Natural killer cell (primary cell): ENCODE data around the gene CDH23. TPM values are rescaled to one million over a fixed set of nuclear protein-coding genes. Genes with fewer than 3 reads are reported as not detected.

Source experiments
- ATAC-seq, 3 donors: fragments of 150-1000 bp in 2 of 3; fragments of 200-7000 bp in 1 of 3; cut with Tn5 transposase; 1 replicate in 1 of 3; 2 replicates in 2 of 3; pipeline ENCODE4 v1.10.0; 2021; ENCODE audit warnings: mild to moderate bottlenecking in 2 of 3, moderate library complexity in 2 of 3
- DNase-seq, 2 donors: peaks; one replicate each; pipeline versions ENCODE4 v3.0.0 to v3.0.0-alpha.2; 2013 to 2021; ENCODE audit warnings: mixed read lengths in 1 of 2
- H3K27ac ChIP-seq: one replicate; pipeline ENCODE4 v1.5.1; 2013; ENCODE audit warnings: mild to moderate bottlenecking, low read length
- H3K27me3 ChIP-seq: one replicate; pipeline ENCODE4 v1.6.1; 2013; ENCODE audit warnings: low read length; ENCODE audit not compliant: control insufficient read depth, insufficient read depth
- H3K36me3 ChIP-seq: one replicate; pipeline ENCODE4 v1.6.1; 2013; ENCODE audit warnings: low read length; ENCODE audit not compliant: control insufficient read depth, insufficient read depth
- H3K4me1 ChIP-seq: one replicate; pipeline ENCODE4 v1.6.1; 2013; ENCODE audit warnings: low read length; ENCODE audit not compliant: control insufficient read depth, insufficient read depth
- H3K4me3 ChIP-seq: one replicate; pipeline ENCODE4 v1.5.1; 2013; ENCODE audit warnings: low read length
- H3K9me3 ChIP-seq: one replicate; pipeline ENCODE4 v1.6.1; 2013; ENCODE audit warnings: low read length; ENCODE audit not compliant: control insufficient read depth, insufficient read depth
- H3K27ac Mint-ChIP-seq, 2 donors: one replicate each; pipeline ENCODE4 v1.8.0; 2022; ENCODE audit warnings: mild to moderate bottlenecking in 2 of 2, mixed read lengths in 2 of 2, moderate library complexity in 1 of 2
- H3K27me3 Mint-ChIP-seq, 2 donors: one replicate each; pipeline ENCODE4 v1.8.0; 2022; ENCODE audit warnings: low read depth in 2 of 2, mixed read lengths in 2 of 2
- H3K36me3 Mint-ChIP-seq: one replicate; pipeline ENCODE4 v1.8.0; 2022; ENCODE audit warnings: mixed read lengths
- H3K4me1 Mint-ChIP-seq, 2 donors: one replicate each; pipeline ENCODE4 v1.8.0; 2022; ENCODE audit warnings: mixed read lengths in 2 of 2
- H3K4me3 Mint-ChIP-seq: one replicate; pipeline ENCODE4 v1.8.0; 2022; ENCODE audit warnings: mild to moderate bottlenecking, moderate library complexity, mixed read lengths
- H3K9me3 Mint-ChIP-seq, 2 donors: one replicate each; pipeline ENCODE4 v1.8.0; 2022; ENCODE audit warnings: mixed read lengths in 2 of 2
- CTCF ChIP-seq: fragments of 200-600 bp; IDR thresholded peaks from one replicate; pipeline ENCODE4 v1.8.0; 2022; ENCODE audit warnings: antibody characterized with exemption
- WGBS: methylation state at CpG from one replicate; pipeline ENCODE4 v1.1.7; 2013; ENCODE audit warnings: missing lambda C conversion rate; ENCODE audit not compliant: insufficient coverage; 5-methylcytosine and 5-hydroxymethylcytosine counted together
- intact Hi-C: fragments of 100-400 bp; cut with micrococcal nuclease; formaldehyde crosslinking; loops from one replicate; pipeline ENCODE4 v1.14.2; 2022
- total RNA-seq, 4 donors: library from RNA; stranded (reverse); fragments of 120-200 nt in 1 of 4; gene quantifications; one replicate each; pipeline versions ENCODE4 v1.2.3 to v1.2.4, GENCODE V29; 2013 to 2022

The CDH23 gene
- total RNA-seq, 3 donors from 2014 or later (not counting 1 experiment from before 2014, with no cell fraction given) = 1.2 to 6.0 (median 4.3) TPM

- no peaks in the 10 kb centered on the region for H3K4me1 Mint-ChIP-seq
- Histone ChIP-seq H3K27me3 (no peaks in the 10 kb centered on the region), H3K4me3 (no peak overlapping the region), H3K4me1 (no peaks in the 10 kb centered on the region), H3K36me3 (no peaks in the 10 kb centered on the region), H3K9me3 (no peaks in the 10 kb centered on the region), H3K27ac (no peak overlapping the region)
- H3K27ac Mint-ChIP-seq = no peak overlapping the region
- no peak overlapping the region for H3K4me3 Mint-ChIP-seq
- ATAC-seq = no peak
- peaks cover 0 to 20% of the 10 kb centered on the region in 2 donors for H3K27me3 Mint-ChIP-seq
- no peaks in the 10 kb centered on the region for H3K36me3 Mint-ChIP-seq
- no peaks in the 10 kb centered on the region for H3K9me3 Mint-ChIP-seq
- intact Hi-C loops = no loop called here
- 83% methylated on average over 9 of the region's 9 CpGs for WGBS
- DNase-seq = no peak
- TF ChIP-seq CTCF = no peak
Measured at GRCh38 chr10:71424496-71425194, 27.9 kb downstream of the CDH23 start.

- intact Hi-C loops = no loop called here
- Mint-ChIP-seq H3K27ac (no peak overlapping the region), H3K36me3 (no peaks in the 10 kb centered on the region), H3K4me3 (no peak overlapping the region), H3K4me1 (no peaks in the 10 kb centered on the region), H3K27me3 (peaks cover 0 to 23% of the 10 kb centered on the region in 2 donors), H3K9me3 (no peaks in the 10 kb centered on the region)
- WGBS = 86% methylated on average over 6 of the region's 6 CpGs
- Histone ChIP-seq H3K27ac (no peak overlapping the region), H3K4me3 (no peak overlapping the region), H3K4me1 (no peaks in the 10 kb centered on the region), H3K36me3 (no peaks in the 10 kb centered on the region), H3K27me3 (no peaks in the 10 kb centered on the region), H3K9me3 (no peaks in the 10 kb centered on the region)
- no peak for DNase-seq
- no peak for ATAC-seq
- no peak for TF ChIP-seq CTCF
Measured at GRCh38 chr10:71426058-71426605, 29.4 kb downstream of the CDH23 start.

GRCh38 chr10:71427246-71427645 lies 30.5 kb downstream of the CDH23 start:
- Mint-ChIP-seq H3K4me1 (no peaks in the 10 kb centered on the region), H3K9me3 (no peaks in the 10 kb centered on the region), H3K36me3 (no peaks in the 10 kb centered on the region), H3K27me3 (peaks cover 0 to 23% of the 10 kb centered on the region in 2 donors), H3K4me3 (no peak overlapping the region), H3K27ac (no peak overlapping the region)
- Histone ChIP-seq H3K9me3 (no peaks in the 10 kb centered on the region), H3K4me1 (no peaks in the 10 kb centered on the region), H3K27me3 (no peaks in the 10 kb centered on the region), H3K4me3 (no peak overlapping the region), H3K36me3 (no peaks in the 10 kb centered on the region), H3K27ac (no peak overlapping the region)
- intact Hi-C loops = no loop called here
- ATAC-seq (no peak), DNase-seq (no peak)
- 88% methylated on average over 5 of the region's 5 CpGs for WGBS
- TF ChIP-seq CTCF = no peak

- no peak for ATAC-seq
- H3K9me3 ChIP-seq = no peaks in the 10 kb centered on the region
- Mint-ChIP-seq H3K36me3 (no peaks in the 10 kb centered on the region), H3K4me1 (peaks cover 5 to 11% of the 10 kb centered on the region in 2 donors), H3K9me3 (no peaks in the 10 kb centered on the region), H3K4me3 (no peak overlapping the region), H3K27ac (no peak overlapping the region), H3K27me3 (peaks cover 5 to 19% of the 10 kb centered on the region in 2 donors)
- peaks cover 9% of the 10 kb centered on the region for H3K4me1 ChIP-seq
- no peak overlapping the region for H3K4me3 ChIP-seq
- H3K36me3 ChIP-seq = no peaks in the 10 kb centered on the region
- intact Hi-C loops = no loop called here
- H3K27ac ChIP-seq = no peak overlapping the region
- WGBS = 87% methylated on average over 8 of the region's 8 CpGs
- H3K27me3 ChIP-seq = no peaks in the 10 kb centered on the region
- TF ChIP-seq CTCF = no peak
- DNase-seq = no peak
Measured at GRCh38 chr10:71429304-71429703, 32.6 kb downstream of the CDH23 start.
